HCT116 (cell line): ENCODE data around the gene PCDHA10. TPM values are rescaled to one million over a fixed set of nuclear protein-coding genes. Genes with fewer than 3 reads are reported as not detected.
"Not testable (repeated sequence)": the region's sequence is repeated elsewhere in the genome, so short reads cannot be mapped to it uniquely, and the experiment has no call there.

Experiments
- ATAC-seq: fragments of 200-7000 bp; cut with Tn5 transposase; 2 replicates; pipeline ENCODE4 v1.9.1; 2020; ENCODE audit warnings: mild to moderate bottlenecking, moderate library complexity
- BruUV-seq: library from RNA; stranded (reverse); fragments of 400-500 nt; replicated peaks from 2 replicates; lab custom pipeline; 2021; lab: Mats Ljungman, UMichigan
- CTCF ChIA-PET: fragments of 300-600 bp; sonication (Branson Sonifier 250); formaldehyde crosslinking; loops from one replicate; lab custom pipeline; 2021; ENCODE audit warnings: antibody characterized with exemption; lab: Charles Lee
- POLR2A ChIA-PET: fragments of 300-600, 350-600 bp; sonication (Branson Sonifier 250); formaldehyde crosslinking; loops from one replicate; lab custom pipeline; 2021; ENCODE audit warnings: antibody characterized with exemption; lab: Charles Lee
- RAD21 ChIA-PET, 2 experiments: fragments of 300-600 bp; sonication (Branson Sonifier 250); formaldehyde crosslinking; loops; one replicate each; lab custom pipeline; 2023; ENCODE audit warnings: low total read pairs in 2 of 2; ENCODE audit not compliant: uncharacterized antibody in 2 of 2, unreplicated experiment in 2 of 2, low non-redundant PET in 1 of 2; lab: Charles Lee
- DNase-seq: peaks from one replicate; pipeline ENCODE4 v3.0.0-alpha.2; 2010; ENCODE audit warnings: low read depth, low spot score
- H2AFZ ChIP-seq: fragments of 200-600 bp; shearing (Covaris generic), sonication (generic); 2 replicates; pipeline ENCODE4 v1.6.1; 2017; ENCODE audit warnings: low read depth, mixed run types, mixed read lengths, antibody characterized with exemption, low read length; ENCODE audit not compliant: poor library complexity, severe bottlenecking
- H3K27ac ChIP-seq: 2 replicates; pipeline ENCODE4 v1.5.1; 2012; ENCODE audit warnings: low read depth, low read length
- H3K27me3 ChIP-seq: fragments of 200-600 bp; sonication (generic); 2 replicates; pipeline ENCODE4 v1.6.1; 2016; ENCODE audit warnings: mixed run types, low read length, mixed read lengths; ENCODE audit not compliant: insufficient read depth
- H3K36me3 ChIP-seq, 2 experiments: fragments of 200-500 bp in 1 of 2; fragments of 200-600 bp in 1 of 2; sonication (Bioruptor generic) in 1 of 2; sonication (generic) in 1 of 2; 2 replicates each; pipeline versions ENCODE4 v1.5.1 to v1.6.1; 2014 to 2016; ENCODE audit warnings: low read length in 2 of 2, inconsistent platforms in 1 of 2, mixed read lengths in 1 of 2, mixed run types in 1 of 2; ENCODE audit not compliant: insufficient read depth in 2 of 2, control insufficient read depth in 1 of 2
- H3K4me1 ChIP-seq, 2 experiments: fragments of 200-600 bp in 1 of 2; sonication (generic) in 1 of 2; 2 replicates each; pipeline versions ENCODE4 v1.5.1 to v1.6.1; 2012 to 2017; ENCODE audit warnings: low read length in 2 of 2, inconsistent platforms in 1 of 2, mild to moderate bottlenecking in 1 of 2, mixed read lengths in 1 of 2, mixed run types in 1 of 2, moderate library complexity in 1 of 2; ENCODE audit not compliant: insufficient read depth in 2 of 2, control insufficient read depth in 1 of 2
- H3K4me2 ChIP-seq: fragments of 200-600 bp; sonication (generic); 2 replicates; pipeline ENCODE4 v1.6.1; 2017; ENCODE audit warnings: mixed run types, low read length, mixed read lengths
- H3K4me3 ChIP-seq, 2 experiments: fragments of 200-600 bp in 1 of 2; sonication (generic) in 1 of 2; replicated peaks in 1 of 2; 2 replicates each; pipeline ENCODE4 v1.5.1; 2011 to 2016; ENCODE audit warnings: low read length in 2 of 2, control low read depth in 1 of 2, low read depth in 1 of 2, mild to moderate bottlenecking in 1 of 2, mixed read lengths in 1 of 2, mixed run types in 1 of 2
- H3K79me2 ChIP-seq: fragments of 200-600 bp; sonication (generic); 2 replicates; pipeline ENCODE4 v1.6.1; 2017; ENCODE audit warnings: mild to moderate bottlenecking, mixed run types, low read length, moderate library complexity, mixed read lengths; ENCODE audit not compliant: insufficient read depth
- H3K9ac ChIP-seq: fragments of 200-600 bp; sonication (generic); 2 replicates; pipeline ENCODE4 v1.6.1; 2016; ENCODE audit warnings: low read length, mixed read lengths
- H3K9me2 ChIP-seq: fragments of 200-600 bp; sonication (generic), shearing (Covaris generic); 2 replicates; pipeline ENCODE4 v1.6.1; 2017; ENCODE audit warnings: mixed run types, mild to moderate bottlenecking, moderate library complexity; ENCODE audit not compliant: insufficient read depth
- H3K9me3 ChIP-seq, 2 experiments: fragments of 200-500 bp in 1 of 2; fragments of 200-600 bp in 1 of 2; sonication (Bioruptor generic) in 1 of 2; sonication (generic) in 1 of 2; 2 replicates each; pipeline ENCODE4 v1.6.1; 2014 to 2017; ENCODE audit warnings: low read length in 2 of 2, mixed read lengths in 2 of 2, inconsistent platforms in 1 of 2, low read depth in 1 of 2, mild to moderate bottlenecking in 1 of 2, mixed run types in 1 of 2, moderate library complexity in 1 of 2; ENCODE audit not compliant: control insufficient read depth in 1 of 2, insufficient read depth in 1 of 2
- H4K20me1 ChIP-seq: fragments of 200-600 bp; sonication (generic), shearing (Covaris generic); 2 replicates; pipeline ENCODE4 v1.6.1; 2017; ENCODE audit warnings: mixed run types, mild to moderate bottlenecking, moderate library complexity; ENCODE audit not compliant: insufficient read depth
- CTCF ChIP-seq, 3 experiments: fragments of 200-600 bp in 1 of 3; sonication (generic) in 1 of 3; IDR thresholded peaks in 2 of 3; conservative IDR thresholded peaks in 1 of 3; 2 replicates each; pipeline ENCODE4 v1.5.1; 2012 to 2017; ENCODE audit warnings: low read depth in 2 of 3, low read length in 2 of 3, antibody characterized with exemption in 1 of 3, borderline replicate concordance in 1 of 3, control low read depth in 1 of 3, mild to moderate bottlenecking in 1 of 3, mixed read lengths in 1 of 3, mixed run types in 1 of 3, moderate library complexity in 1 of 3; ENCODE audit not compliant: insufficient read depth in 1 of 3
- POLR2A ChIP-seq: IDR thresholded peaks from 2 replicates; pipeline ENCODE4 v1.7.0; 2011; ENCODE audit warnings: borderline replicate concordance; ENCODE audit not compliant: insufficient read depth, insufficient read length; ENCODE audit errors: extremely low read depth
- RAD21 ChIP-seq: IDR thresholded peaks from 2 replicates; pipeline ENCODE4 v1.6.1; 2012; ENCODE audit warnings: low read depth, mild to moderate bottlenecking
- intact Hi-C: fragments of 100-400 bp; cut with micrococcal nuclease; formaldehyde crosslinking; loops from 2 replicates; pipeline ENCODE4 v1.10.0; 2022
- total RNA-seq: library from RNA; stranded (reverse); gene quantifications from one replicate; pipeline ENCODE4 v1.2.1, GENCODE V29; 2021; ENCODE audit not compliant: unreplicated experiment

PCDHA10 gene
- total RNA-seq, 1 experiment from 2014 or later = 0.05 TPM

DNA sequence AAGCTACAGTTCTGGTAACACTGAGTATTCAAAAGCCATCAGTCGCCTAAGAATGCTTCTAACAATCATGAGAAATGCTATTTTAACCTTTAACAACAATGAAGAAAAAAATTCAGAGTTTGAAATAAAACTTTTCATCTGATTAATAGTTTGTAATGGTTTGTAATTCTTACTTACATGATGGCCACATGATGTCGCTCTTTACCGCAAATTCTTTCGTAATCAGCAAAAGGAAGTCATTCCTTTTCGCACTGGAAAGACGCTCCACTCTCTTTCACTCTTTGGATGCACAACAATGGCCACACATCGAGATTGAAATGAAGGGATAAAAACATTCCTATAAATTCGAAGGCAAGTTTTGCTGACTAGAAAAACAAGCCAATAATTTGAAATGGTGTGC lies 21.7 kb upstream of the PCDHA10 start, which contains the start of gene PCDHA7:
TSS of gene PCDHA7 (plus strand) at position 277 of the 400 bp plus-strand sequence. CDS start at position 392, 115 bp downstream.
- Histone ChIP-seq H3K9ac (no peak within 1 kb of the TSS), H3K27me3 (no peaks in the 10 kb centered on the region), H3K9me2 (no peaks in the 10 kb centered on the region), H3K9me3 (no peaks in the 10 kb centered on the region; a peak in 1 of 4 replicates), H3K4me3 (no peak within 1 kb of the TSS), H3K27ac (no peak within 1 kb of the TSS), H3K36me3 (no peaks in the 10 kb centered on the region), H3K4me2 (no peak within 1 kb of the TSS), H3K4me1 (no peaks in the 10 kb centered on the region), H4K20me1 (no peaks in the 10 kb centered on the region), H3K79me2 (no peaks in the 10 kb centered on the region), H2AFZ (no peak within 1 kb of the TSS)
- BruUV-seq = no TSS peak
- RAD21 ChIA-PET = no interaction called here
- POLR2A ChIA-PET = no interaction called here
- intact Hi-C loops = no loop called here
- DNase-seq = no peak
- no peak for ATAC-seq
- CTCF ChIA-PET = no interaction called here
- TF ChIP-seq POLR2A = no peak
- peak in 1 of 3 experiments; percentile 12; a peak in 1 of 6 replicates for TF ChIP-seq CTCF (IDR thresholded peaks at IDR 0.05 in 2 of 3, conservative IDR thresholded peaks at IDR 0.05 in 1 of 3; ENCODE audit: borderline replicate concordance in 1 of 3, insufficient read depth in 1 of 3, low read depth in 2 of 3, low read length in 2 of 3)
- peak; percentile 28; the same call in 1 of the 2 replicates for TF ChIP-seq RAD21

- H2AFZ ChIP-seq, H3K9me3 ChIP-seq, H3K9me2 ChIP-seq, intact Hi-C loops, RAD21 ChIA-PET, H3K36me3 ChIP-seq, CTCF ChIA-PET, BruUV-seq, H3K4me1 ChIP-seq, H4K20me1 ChIP-seq, H3K4me3 ChIP-seq, H3K27me3 ChIP-seq, H3K4me2 ChIP-seq, H3K27ac ChIP-seq, POLR2A ChIA-PET, H3K9ac ChIP-seq, DNase-seq, ATAC-seq, H3K79me2 ChIP-seq: not testable (repeated sequence)
Observed at GRCh38 chr5:140834439-140835008, 21.2 kb upstream of the PCDHA10 start.
